ENCODE measurements around the gene SKI.

Gene SKI

DNA sequence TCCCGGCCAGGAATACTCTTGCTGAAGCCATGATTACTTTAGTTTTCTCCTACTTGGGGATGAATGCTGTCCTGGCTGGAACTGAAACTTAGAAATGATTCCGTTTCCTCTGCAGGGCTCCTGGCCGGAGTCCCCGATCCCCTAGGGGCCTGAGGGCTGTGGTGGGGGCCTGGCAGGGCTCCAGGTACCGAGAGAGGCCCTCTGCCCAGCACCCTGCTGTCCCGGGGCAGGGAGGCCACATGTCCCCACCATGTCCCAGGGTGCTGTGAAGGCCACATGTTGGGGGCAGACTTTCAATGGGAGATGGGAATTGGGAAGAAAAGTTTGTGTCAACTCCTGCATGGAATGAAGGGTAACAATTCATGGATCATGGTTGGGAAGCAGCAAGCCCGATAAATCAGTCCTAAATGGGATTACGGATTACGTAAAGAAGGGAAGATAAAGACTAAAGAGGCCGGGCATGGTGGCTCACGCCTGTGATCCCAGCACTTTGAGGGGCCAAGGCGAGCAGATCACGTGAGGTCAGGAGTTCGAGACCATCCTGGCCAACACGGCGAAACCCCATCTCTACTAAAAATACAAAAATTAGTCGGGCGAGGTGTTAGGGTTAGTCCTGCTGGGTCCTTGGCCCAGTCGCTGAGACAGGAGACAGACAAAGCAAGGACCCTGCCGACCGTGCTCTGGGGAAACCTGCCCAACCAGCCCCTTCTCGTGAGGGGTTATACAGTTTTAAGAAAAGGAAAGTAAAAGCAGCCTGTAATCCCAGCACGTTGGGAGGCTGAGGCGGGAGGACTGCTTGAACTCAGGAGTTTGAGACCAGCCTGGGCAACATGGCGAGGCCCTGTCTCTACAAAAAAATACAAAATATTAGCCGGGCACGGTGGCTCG is 125.7 kb downstream of the SKI start:
- intact Hi-C loops (cut with DNase I): no loop called here

DNA sequence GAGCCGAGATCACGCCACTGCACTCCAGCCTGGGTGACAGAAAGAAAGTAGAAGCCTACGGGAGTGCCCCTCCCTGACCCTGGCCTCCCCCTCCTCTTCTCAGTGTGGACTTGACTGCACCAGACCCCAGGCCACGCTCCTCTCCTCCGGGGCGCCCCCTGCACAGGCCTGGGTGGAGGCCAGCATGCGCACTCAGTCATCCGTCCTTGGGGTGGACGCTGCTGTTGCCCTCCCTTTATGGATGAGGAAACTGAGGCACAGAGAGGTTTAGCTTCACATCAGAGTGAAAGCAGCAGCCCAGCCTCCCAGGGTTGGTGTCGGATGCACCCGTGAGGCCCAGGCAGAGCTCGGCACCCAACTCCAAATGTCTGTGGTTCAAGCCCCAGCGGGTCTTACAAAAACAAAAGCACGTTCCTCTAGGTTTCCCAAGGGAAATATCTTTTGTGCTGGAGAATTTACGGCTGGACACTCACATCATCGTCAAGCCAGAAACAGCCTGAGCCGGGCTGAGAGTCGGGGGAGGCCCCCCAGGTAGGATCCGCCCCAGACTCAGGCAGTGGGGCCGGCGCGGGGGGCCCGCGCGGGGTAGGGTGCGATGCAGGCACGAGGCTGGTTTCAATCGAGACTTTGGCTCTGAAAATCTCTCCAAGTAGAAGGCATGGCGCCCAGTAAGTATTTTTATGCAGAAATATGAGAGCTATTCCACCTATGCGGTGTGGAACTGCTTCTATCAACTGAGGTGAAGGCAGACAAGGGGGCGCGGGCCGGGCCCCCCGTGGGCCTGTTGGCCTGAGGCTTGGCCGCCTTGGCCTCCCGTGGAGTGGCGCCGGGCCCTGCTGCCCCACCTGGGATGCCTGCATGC is 126.6 kb downstream of the SKI start:
- peak in 5 of 10 donors; percentile 2 to 77 (median 70) for DNase-seq
- intact Hi-C loops (cut with DNase I): no loop called here

More for the DNA sequence above, 125.7 kb downstream of the SKI start:
- DNase-seq: peak in 5 of 10 donors; percentile 3 to 70 (median 54)

DNA sequence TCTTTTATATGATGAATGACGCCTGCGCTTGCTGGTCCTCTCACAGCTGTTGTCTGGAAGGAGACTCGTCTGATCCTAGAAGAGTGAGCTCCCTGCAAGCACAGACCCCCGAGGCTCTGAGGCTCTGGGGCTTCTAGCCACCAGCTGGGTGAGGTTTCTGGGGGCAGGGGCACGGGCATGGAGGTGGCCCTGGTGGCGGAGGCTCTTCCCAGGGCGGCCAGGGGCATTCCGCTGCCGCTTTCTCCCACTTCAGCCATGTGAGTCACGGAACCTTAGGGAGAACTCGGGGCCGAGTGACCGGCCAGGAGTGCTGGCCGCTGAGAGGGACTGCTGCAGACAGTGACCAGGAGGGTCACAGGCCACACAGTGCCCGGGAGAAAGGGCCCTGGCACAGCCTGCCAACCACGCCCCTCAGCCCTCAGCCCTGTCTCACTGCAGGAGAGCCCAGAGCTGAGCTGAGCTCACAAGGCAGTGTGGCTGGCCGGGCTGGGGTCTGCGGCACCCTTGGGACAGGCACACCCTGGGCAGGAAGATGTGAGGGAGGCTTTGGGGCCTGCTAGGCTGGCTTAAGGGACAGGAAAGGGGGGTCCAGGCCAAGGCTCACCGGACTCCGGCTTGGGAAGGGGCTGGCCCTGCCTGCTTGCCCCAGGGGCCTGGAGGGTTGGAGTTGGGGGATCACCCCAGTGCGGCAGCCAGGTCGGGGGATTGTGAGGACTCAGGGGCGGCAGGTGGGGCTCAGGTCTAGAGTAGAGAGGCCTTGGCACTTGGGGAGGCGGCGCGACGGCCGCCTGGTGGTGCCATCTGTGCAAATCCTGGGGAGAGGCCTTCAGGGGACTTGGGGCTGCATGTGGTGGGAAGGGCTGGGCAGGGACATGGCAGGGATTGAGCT is 127.5 kb downstream of the SKI start:
- DNase-seq: peak in 5 of 10 donors; percentile 3 to 83 (median 59)
- intact Hi-C loops (cut with DNase I): no loop called here

DNA sequence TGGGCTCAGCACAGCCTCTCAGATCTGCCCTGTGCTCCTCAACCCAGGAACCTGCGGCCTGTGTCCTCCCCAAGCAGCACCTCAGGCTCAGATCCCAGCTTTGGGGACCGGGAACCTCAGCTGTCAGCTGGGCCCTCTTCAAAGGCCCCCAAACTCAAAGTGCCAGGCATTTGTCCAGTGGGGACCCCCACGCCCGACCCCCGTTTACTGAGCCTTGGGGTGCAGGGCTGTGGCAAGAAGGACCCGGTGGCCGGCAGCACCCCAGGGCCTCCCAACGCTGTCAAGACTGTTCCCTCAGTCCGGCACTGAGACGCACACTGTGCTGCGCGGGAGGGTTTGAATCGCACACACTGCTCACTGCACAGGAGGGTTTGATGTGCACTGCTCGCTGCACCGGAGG is 128.3 kb downstream of the SKI start:
- intact Hi-C loops (cut with DNase I): no loop called here
- DNase-seq: peak in 5 of 10 donors; percentile 0 to 75 (median 59)

DNA sequence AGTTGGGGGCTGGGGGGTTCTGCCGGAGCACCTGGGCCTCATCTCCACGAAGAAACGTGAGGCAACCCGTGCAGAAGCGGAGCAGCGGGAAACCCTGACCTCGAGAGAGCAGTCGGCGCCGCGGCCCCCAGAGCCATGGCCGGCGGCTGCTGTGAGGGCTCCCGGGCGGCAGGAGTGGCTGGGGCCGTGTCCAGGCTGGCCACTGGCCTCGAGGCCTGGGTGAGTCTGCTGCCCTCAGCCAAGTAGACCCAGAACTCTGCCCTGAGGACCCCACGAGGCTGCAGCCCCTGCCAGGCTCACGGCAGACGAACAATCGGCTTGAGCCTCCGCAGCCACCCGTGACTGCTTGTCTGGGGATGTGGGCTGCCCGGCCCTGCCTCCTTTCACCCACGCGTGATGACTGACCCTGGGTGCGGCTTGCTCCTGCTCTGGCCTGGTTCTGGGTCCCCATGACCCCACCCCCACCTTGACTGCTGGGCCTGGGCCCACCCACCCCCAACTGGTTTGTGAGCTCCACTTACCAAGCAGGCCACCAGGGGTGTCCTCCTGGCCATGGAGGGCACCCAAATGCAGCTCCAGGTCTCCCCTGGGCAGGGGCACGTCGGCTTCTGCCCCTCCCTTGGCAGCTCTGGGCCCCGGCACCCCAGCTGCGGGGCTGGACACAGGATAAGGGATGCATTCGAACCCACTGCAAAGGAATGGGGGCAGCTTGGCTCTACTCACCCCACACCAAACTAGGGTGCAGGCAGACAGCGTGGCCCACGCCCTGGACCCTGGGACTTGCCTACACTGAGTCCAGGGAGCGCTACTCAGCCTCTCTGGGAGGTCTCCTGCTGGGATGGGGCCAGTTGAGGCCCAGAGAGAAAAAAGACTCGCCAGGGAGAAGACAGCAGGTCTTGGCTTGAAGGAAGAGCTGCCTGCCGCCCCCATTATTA is 129.1 kb downstream of the SKI start:
- intact Hi-C loops (cut with DNase I): no loop called here
- DNase-seq: peak in 5 of 10 donors; percentile 3 to 74 (median 63)

DNA sequence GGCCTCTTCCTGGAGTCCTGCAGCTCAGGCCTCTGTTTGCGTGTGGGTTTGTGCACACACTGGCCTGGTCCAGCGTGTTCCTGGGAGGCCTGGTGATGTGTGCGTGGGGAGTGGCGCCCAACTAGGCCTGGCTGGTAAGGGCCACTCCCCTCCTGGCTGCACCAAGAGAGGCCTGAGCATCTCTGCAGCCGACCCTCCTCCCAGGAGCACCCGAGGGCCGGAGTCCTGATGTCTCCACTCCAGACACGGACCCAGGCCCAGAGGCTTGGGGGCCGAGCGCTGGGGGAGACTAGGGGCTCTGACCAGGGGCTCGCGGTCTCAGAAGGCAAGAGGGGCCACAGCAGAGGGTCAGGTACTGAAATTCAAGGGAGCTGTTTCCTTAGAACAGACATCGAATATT is 130.0 kb downstream of the SKI start:
- peak in 4 of 10 donors; percentile 3 to 65 (median 27) for DNase-seq
- intact Hi-C loops (cut with DNase I): no loop called here

DNA sequence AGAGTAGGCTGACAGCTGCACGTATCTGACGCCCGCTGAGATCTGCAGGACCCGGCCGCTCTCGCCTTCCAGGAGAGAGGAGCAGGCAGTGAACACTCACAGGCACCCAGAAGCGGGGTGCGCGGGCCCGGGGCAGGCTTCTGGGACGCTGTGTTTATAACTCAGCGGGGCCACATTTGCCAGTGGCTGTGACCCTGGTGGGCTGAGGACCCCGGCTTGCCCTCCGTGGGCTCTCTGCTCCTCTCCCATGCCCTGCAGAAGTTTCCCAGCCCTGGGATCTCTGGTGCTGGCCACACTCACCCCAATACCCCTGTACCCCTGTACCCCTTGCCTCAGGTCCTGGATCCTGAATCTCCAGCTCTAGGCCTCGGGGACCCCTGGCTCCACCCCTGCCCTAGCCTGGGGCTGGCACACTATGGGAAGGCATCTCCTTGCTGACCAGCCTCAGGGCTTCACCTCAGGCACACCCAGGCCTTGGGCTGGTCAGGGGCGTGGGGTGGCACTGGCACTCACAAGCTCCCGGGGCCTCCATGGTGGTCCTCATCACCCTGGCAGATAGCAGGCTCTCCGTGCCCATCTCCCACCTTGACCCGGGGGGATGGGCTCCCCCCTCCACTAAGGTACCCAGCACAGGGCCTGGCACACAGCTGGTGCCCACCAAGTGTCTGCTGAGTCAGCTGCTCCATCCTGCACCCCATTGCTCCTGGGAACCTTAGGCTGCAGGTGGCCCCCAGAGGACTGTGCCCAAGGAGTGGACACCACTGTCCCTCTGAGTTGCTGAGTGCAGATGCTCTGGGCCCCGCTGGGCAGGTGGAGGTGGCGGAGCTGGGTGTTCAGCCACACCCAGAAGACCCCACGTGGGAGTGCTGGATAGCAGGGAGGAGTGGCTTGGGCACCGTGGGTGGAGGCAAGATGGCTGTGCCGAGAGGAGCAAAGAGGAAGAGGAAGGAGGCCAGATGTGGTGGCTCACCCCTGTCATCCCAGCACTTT is 130.8 kb downstream of the SKI start:
- intact Hi-C loops (cut with DNase I): no loop called here
- DNase-seq: peak in 5 of 10 donors; percentile 3 to 70 (median 49)
